Suprapubic skin (tissue), 3 donors: ENCODE results near the gene ZNF81.

Source experiments
- EP300 ChIP-seq: sonication (generic); formaldehyde crosslinking; IDR thresholded peaks from one replicate; pipeline ENCODE4 v1.6.1; 2017; ENCODE audit warnings: antibody characterized with exemption
- POLR2A ChIP-seq, 2 donors: fragments of 450-650 bp; IDR thresholded peaks; one replicate each; pipeline ENCODE4 v1.6.1; 2017; ENCODE audit warnings: antibody characterized with exemption in 2 of 2, mild to moderate bottlenecking in 2 of 2, moderate library complexity in 2 of 2
- TF ChIP-seq, protein P1 (sequence below), 2 donors: fragments of 200-600 bp in 1 of 2; fragments of 450-650 bp in 1 of 2; sonication (generic) in 1 of 2; IDR thresholded peaks; one replicate each; pipeline ENCODE4 v1.5.1; 2016 to 2019; ENCODE audit warnings: antibody characterized with exemption in 2 of 2, mild to moderate bottlenecking in 1 of 2, moderate library complexity in 1 of 2

DNA sequence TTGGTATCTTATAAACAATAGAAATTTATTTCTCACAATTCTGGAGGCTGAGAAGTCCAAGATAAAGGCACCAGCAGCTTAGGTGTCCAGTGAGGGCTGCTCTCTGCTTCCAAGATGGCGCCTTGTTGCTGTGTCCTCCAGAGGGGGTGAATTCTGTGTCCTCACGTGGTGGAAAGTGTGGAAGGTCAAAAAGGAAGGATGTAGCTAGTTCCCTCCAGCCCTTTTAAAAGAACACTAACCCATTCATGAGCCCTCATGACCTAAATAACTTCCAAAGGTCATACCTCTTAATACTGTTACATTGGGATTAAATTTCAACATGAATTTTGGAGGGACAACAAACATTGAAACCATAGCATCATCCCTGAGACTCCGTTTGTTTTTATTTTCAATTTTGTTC is 48.8 kb downstream of the ZNF81 start:
- TF ChIP-seq, protein P1, sequence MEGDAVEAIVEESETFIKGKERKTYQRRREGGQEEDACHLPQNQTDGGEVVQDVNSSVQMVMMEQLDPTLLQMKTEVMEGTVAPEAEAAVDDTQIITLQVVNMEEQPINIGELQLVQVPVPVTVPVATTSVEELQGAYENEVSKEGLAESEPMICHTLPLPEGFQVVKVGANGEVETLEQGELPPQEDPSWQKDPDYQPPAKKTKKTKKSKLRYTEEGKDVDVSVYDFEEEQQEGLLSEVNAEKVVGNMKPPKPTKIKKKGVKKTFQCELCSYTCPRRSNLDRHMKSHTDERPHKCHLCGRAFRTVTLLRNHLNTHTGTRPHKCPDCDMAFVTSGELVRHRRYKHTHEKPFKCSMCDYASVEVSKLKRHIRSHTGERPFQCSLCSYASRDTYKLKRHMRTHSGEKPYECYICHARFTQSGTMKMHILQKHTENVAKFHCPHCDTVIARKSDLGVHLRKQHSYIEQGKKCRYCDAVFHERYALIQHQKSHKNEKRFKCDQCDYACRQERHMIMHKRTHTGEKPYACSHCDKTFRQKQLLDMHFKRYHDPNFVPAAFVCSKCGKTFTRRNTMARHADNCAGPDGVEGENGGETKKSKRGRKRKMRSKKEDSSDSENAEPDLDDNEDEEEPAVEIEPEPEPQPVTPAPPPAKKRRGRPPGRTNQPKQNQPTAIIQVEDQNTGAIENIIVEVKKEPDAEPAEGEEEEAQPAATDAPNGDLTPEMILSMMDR (IDR thresholded peaks at IDR 0.05) = no peak
- no peak for TF ChIP-seq POLR2A (IDR thresholded peaks at IDR 0.05)
- no peak for TF ChIP-seq EP300
